ENCODE data around the gene ATP6AP1. TPM values are rescaled to one million over a fixed set of nuclear protein-coding genes. Genes with fewer than 3 reads are reported as not detected.
"Not testable (repeated sequence)": the region's sequence is repeated elsewhere in the genome, so short reads cannot be mapped to it uniquely, and the experiment has no call there.

Gene ATP6AP1
- total RNA-seq, 1 donor from 2014 or later = 44.0 TPM

DNA sequence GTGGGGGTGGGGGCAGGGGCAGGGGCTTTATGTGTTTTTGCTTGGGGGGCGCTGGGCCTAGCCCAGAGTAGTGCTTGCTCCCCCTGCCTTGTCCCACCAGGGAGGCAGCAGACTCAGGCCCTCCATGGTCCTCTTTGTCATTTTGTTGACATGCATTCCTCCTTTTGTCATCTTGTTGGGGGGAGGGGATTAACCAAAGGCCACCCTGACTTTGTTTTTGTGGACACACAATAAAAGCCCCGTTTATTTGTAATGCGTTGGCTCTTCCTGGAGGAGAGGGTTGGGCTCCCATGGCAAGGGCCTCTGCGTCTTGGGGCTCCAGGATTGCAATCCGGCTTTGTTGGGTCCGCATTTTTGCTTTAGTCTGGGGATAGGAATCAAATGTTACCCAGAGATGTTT, 47.2 kb upstream of the ATP6AP1 start:
- TF ChIP-seq, protein P1, sequence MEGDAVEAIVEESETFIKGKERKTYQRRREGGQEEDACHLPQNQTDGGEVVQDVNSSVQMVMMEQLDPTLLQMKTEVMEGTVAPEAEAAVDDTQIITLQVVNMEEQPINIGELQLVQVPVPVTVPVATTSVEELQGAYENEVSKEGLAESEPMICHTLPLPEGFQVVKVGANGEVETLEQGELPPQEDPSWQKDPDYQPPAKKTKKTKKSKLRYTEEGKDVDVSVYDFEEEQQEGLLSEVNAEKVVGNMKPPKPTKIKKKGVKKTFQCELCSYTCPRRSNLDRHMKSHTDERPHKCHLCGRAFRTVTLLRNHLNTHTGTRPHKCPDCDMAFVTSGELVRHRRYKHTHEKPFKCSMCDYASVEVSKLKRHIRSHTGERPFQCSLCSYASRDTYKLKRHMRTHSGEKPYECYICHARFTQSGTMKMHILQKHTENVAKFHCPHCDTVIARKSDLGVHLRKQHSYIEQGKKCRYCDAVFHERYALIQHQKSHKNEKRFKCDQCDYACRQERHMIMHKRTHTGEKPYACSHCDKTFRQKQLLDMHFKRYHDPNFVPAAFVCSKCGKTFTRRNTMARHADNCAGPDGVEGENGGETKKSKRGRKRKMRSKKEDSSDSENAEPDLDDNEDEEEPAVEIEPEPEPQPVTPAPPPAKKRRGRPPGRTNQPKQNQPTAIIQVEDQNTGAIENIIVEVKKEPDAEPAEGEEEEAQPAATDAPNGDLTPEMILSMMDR (IDR thresholded peaks at IDR 0.05; ENCODE audit: insufficient read depth, low read length, severe bottlenecking) = no peak
- peaks cover 4% of the 10 kb centered on the region for H3K36me3 ChIP-seq (ENCODE audit: control insufficient read depth, insufficient read depth, low read length)
- H3K27me3 ChIP-seq (ENCODE audit: control insufficient read depth, insufficient read depth, low read length) = no peaks in the 10 kb centered on the region
- no peak overlapping the region for H3K4me3 ChIP-seq (ENCODE audit: low read depth, low read length)
- FAIRE-seq (no peak), DNase-seq (ENCODE audit: low read depth) (no peak)

DNA sequence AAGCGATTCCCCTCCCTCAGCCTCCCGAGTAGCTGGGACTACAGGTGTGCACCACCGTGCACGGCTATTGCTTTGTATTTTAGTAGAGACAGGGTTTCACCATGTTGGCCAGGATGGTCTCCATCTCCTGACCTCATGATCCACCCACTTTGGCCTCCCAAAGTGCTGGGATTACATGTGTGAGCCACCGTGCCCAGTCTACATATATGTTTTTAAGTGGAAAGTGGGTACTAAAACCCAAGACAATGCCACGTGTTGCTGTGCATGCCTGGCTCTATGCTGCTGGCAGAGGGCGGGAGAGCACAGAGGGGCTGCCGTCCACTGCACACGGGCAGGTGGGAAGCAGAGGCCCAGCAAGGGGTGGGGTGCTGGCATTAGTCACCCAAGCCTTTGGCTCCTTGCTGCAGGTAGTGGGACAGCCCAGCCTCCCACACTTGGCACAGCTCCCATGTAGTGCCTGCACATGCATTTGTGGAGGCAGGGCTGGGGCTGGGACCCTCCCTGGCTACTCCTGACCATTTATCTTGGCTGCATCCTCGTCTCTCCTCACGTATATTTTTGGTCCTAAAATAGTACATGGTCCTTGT, 45.9 kb upstream of the ATP6AP1 start:
- FAIRE-seq (no peak), DNase-seq (ENCODE audit: low read depth) (no peak)
- TF ChIP-seq, protein P1 (IDR thresholded peaks at IDR 0.05; ENCODE audit: insufficient read depth, low read length, severe bottlenecking) = no peak
- peaks cover 4% of the 10 kb centered on the region for H3K36me3 ChIP-seq (ENCODE audit: control insufficient read depth, insufficient read depth, low read length)
- no peak overlapping the region for H3K4me3 ChIP-seq (ENCODE audit: low read depth, low read length)
- H3K27me3 ChIP-seq (ENCODE audit: control insufficient read depth, insufficient read depth, low read length) = no peaks in the 10 kb centered on the region

DNA sequence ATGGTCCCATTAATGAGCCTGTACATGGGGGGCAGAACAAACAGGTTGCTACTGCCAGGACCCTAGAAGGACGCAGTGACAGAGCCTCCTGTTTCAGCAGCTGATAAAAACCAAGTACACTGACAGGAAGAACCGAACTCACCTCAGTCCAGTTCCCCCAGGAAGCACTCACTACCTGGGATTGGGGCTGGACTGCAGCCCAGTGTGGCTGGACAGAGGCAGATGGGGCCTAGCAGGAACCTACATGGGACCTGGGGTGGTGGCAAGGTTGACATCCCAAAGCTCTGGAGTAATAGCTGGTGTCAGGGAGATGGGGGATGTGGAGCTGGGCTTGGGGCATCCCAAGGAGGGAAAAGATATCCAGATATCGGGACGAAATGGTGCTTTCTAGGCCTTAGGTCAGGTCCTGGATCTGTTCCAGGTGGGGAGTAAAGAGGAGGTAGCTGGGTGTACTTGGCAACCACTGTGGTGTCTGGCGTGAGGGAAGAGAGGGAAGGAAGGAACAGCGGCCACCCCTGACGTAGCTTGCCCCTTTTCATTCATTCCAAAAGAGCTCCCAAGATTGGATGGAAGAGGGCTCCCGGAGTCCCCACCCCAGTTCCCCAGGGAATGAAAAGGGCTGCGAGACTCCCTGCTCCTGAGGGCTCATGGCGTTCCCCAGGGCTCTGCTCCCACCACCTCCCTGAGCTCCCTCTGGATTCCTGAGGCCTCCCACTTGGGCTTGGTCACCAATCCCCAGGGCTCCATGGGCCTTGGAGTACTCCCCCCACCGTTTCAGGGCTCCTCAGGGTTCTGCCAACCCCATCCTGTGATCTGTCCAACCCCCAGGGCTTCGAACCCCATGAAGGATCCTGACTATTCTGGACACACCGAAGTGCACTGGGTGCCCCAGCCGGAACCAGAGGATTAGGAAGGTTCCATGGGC, 44.9 kb upstream of the ATP6AP1 start:
- Histone ChIP-seq H3K27me3 (ENCODE audit: control insufficient read depth, insufficient read depth, low read length) (no peaks in the 10 kb centered on the region), H3K4me3 (ENCODE audit: low read depth, low read length) (no peak overlapping the region), H3K36me3 (ENCODE audit: control insufficient read depth, insufficient read depth, low read length) (peaks cover 4% of the 10 kb centered on the region)
- TF ChIP-seq, protein P1 (IDR thresholded peaks at IDR 0.05; ENCODE audit: insufficient read depth, low read length, severe bottlenecking) = no peak
- FAIRE-seq = peak; percentile 73
- no peak for DNase-seq (ENCODE audit: low read depth)

DNA sequence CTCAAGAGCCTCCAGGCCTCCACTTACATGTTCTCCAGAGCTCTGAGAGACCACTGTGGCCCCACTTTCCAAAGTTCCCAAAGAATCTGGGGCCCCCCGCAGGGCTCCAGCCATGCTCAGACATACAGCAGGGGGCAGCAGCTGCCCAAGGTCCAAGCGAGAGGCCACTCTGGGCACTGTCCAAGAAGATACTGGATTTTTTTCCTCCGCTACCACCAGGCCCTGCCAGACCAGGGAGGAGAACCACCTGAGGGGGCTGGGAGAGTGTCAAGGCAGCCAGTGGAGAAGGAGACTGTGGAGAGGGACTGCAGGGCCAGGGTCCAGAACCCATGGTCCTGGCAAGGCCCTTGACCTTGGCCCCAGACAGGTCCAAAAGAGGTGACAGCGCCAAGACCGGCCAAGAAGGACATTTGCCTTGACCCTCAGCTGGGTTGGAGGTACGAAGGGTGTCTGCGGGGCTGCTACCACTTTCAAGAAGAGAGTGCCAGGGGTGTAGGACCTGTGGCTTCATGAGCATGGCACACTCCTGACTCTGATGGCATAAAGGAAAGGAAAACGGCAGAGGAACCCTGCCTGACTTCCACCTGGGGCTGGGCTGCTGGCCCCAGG, 44.1 kb upstream of the ATP6AP1 start:
- DNase-seq (ENCODE audit: low read depth) (no peak), FAIRE-seq (no peak)
- Histone ChIP-seq H3K4me3 (ENCODE audit: low read depth, low read length) (no peak overlapping the region), H3K36me3 (ENCODE audit: control insufficient read depth, insufficient read depth, low read length) (peaks cover 4% of the 10 kb centered on the region), H3K27me3 (ENCODE audit: control insufficient read depth, insufficient read depth, low read length) (no peaks in the 10 kb centered on the region)
- TF ChIP-seq, protein P1 (IDR thresholded peaks at IDR 0.05; ENCODE audit: insufficient read depth, low read length, severe bottlenecking) = peak; percentile 13

DNA sequence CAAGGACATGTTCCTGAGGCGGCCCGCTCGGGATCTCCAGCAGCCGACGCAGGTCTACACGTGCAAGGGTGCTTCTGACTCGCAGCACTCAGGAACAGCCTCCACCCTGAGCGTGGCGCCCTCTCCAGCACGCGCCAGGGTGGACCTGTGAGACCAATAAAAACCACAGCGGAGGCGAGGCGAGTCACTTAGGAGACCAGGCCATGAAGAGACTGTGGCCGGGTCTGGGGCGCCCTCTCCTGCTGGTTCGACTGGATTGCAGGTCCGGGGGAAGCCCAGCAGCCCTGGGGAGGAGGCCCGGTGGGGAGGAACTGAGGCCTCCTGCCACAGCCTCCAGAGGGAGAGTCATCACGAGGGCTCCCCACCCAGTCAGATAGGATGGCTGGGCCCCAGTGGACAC, 40.4 kb upstream of the ATP6AP1 start:
- peak; percentile 75 for FAIRE-seq
- DNase-seq (ENCODE audit: low read depth); H3K36me3 ChIP-seq (ENCODE audit: control insufficient read depth, insufficient read depth, low read length); H3K4me3 ChIP-seq (ENCODE audit: low read depth, low read length); H3K27me3 ChIP-seq (ENCODE audit: control insufficient read depth, insufficient read depth, low read length): not testable (repeated sequence)

DNA sequence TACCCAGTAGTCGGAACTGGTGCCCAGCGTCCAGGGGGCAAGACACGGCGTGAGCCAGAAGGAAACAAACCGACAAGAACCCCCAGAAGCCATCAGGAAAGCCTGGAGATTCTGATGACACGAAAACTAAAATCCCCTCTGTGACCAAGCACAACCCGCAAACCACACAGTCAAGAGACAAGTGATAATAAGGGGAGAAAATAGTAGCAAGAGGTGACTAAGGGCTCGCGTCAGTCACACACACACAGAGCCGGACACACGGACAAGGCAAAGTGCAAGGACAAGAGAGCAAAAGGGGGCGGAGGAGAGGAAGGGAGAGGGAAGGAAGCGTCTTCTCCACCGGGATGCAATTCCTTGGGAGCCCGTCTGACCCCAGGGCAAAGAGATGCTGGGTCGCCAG, 39.8 kb upstream of the ATP6AP1 start:
- not testable (repeated sequence) for H3K27me3 ChIP-seq (ENCODE audit: control insufficient read depth, insufficient read depth, low read length); DNase-seq (ENCODE audit: low read depth); H3K36me3 ChIP-seq (ENCODE audit: control insufficient read depth, insufficient read depth, low read length); H3K4me3 ChIP-seq (ENCODE audit: low read depth, low read length)
- FAIRE-seq = peak; percentile 96

DNA sequence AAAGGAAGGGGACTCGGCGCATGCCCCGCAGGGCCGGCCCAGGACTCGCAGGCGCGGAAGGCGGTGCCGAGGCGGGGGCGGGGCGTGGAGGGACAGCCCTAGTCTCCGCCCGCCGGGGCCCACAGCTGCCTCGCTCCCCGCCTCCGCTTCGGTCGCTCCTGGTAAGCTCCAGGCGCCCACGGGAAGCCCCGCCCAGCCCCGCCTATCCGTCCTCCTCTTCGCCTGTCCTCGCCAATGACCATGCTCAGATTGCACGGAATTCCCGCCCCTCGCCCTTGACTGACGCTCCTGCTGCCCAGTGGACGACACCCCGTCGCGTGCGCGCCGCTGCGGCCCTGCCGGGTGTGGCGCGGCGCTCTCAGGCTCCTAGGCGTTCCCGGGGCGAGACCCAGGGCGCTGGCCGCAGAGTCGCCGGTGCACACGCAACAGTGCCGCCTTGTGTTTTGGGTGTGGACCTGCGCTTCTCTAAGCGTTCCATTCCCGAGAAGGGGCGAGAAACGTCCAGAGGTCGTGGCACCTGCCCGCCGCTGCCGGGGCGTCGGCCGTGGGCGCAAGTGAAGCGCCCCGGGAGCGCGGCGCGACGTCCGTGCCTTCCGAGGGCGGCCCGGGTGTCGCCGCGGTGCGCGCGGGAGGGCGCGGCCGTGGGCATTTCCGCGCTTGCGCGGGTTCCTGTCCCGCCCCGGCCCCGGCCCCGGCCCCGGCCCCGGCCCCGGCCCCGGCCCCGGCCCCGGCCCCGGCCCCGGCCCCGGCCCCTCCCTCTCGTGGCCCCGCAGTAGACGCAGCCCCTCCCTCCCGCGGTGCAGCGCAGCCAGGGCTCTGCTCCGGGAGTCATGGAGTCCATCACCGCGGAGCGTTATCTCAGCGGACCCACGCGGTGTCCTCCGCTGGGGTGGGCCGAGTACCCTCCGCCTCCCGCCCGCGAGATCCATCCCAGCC, 38.4 kb upstream of the ATP6AP1 start:
- not testable (repeated sequence) for H3K27me3 ChIP-seq (ENCODE audit: control insufficient read depth, insufficient read depth, low read length); H3K4me3 ChIP-seq (ENCODE audit: low read depth, low read length); H3K36me3 ChIP-seq (ENCODE audit: control insufficient read depth, insufficient read depth, low read length); DNase-seq (ENCODE audit: low read depth)
- FAIRE-seq = peak; percentile 82

DNA sequence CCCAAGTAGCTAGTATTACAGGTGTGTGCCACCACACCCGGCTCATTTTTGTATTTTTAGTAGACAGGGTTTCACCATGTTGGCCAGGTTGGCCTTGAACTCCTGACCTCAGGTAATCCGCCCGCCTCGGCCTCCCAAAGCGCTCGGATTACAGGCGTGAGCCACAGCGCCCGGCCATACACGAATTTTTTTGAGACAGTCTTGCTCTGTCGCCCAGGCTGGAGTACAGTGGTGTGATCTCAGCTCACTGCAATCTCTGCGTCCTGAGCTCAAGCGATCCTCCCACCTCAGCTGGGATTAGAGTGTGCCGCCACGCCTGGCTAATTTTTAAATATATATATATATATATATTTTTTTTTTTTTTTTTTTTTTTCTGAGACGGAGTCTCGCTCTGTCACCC, 32.1 kb upstream of the ATP6AP1 start:
- not testable (repeated sequence) for H3K4me3 ChIP-seq (ENCODE audit: low read depth, low read length); H3K27me3 ChIP-seq (ENCODE audit: control insufficient read depth, insufficient read depth, low read length); FAIRE-seq; DNase-seq (ENCODE audit: low read depth)
- H3K36me3 ChIP-seq (ENCODE audit: control insufficient read depth, insufficient read depth, low read length) = peaks cover 11% of the 10 kb centered on the region

Data from bronchial epithelial cell (primary cell).